Neural cell (in vitro differentiated cells): Measurements from ENCODE around the gene GAB2. TPM values are rescaled to one million over a fixed set of nuclear protein-coding genes. Genes with fewer than 3 reads are reported as not detected.

Experiments used
- H2AFZ ChIP-seq: fragments of 200-600, 300-800 bp; sonication (generic), shearing (Covaris generic); 2 replicates; pipeline ENCODE4 v1.6.0; 2014; ENCODE audit warnings: low read depth, mild to moderate bottlenecking, antibody characterized with exemption, low read length, moderate library complexity
- H3F3A ChIP-seq: fragments of 200-600 bp; shearing (Covaris generic); 2 replicates; pipeline ENCODE4 v1.6.1; 2016; ENCODE audit warnings: mild to moderate bottlenecking, moderate library complexity, mixed read lengths, antibody characterized with exemption, low read length; ENCODE audit not compliant: insufficient read depth, poor library complexity, severe bottlenecking
- H3K27ac ChIP-seq: fragments of 200-600, 300-800 bp; sonication (generic), shearing (Covaris generic); 2 replicates; pipeline ENCODE4 v1.5.1; 2014; ENCODE audit warnings: mild to moderate bottlenecking, low read length, moderate library complexity
- H3K27me3 ChIP-seq: fragments of 300-800, 200-600 bp; sonication (generic), shearing (Covaris generic); 2 replicates; pipeline ENCODE4 v1.6.0; 2014; ENCODE audit warnings: mild to moderate bottlenecking, low read depth, low read length, moderate library complexity; ENCODE audit not compliant: insufficient read depth
- H3K36me3 ChIP-seq: fragments of 300-800, 200-600 bp; sonication (generic), shearing (Covaris generic); 2 replicates; pipeline ENCODE4 v1.5.1; 2014; ENCODE audit warnings: mild to moderate bottlenecking, antibody characterized with exemption, low read length, moderate library complexity; ENCODE audit not compliant: insufficient read depth
- H3K4me2 ChIP-seq: fragments of 300-800, 200-600 bp; sonication (generic), shearing (Covaris generic); 2 replicates; pipeline ENCODE4 v1.6.0; 2014; ENCODE audit warnings: mild to moderate bottlenecking, low read length
- H3K4me3 ChIP-seq: fragments of 300-800, 200-600 bp; sonication (generic), shearing (Covaris generic); 2 replicates; pipeline ENCODE4 v1.5.1; 2014; ENCODE audit warnings: mild to moderate bottlenecking, low read length, moderate library complexity
- H3K79me2 ChIP-seq: fragments of 200-600 bp; shearing (Covaris generic); replicated peaks from 2 replicates; pipeline ENCODE4 v1.6.0; 2014; ENCODE audit warnings: mild to moderate bottlenecking, low read length, moderate library complexity; ENCODE audit not compliant: insufficient read depth
- H3K9ac ChIP-seq: fragments of 300-800, 200-600 bp; sonication (generic), shearing (Covaris generic); 2 replicates; pipeline ENCODE4 v1.6.1; 2016; ENCODE audit warnings: mild to moderate bottlenecking, low read length, mixed read lengths
- H3K9me2 ChIP-seq: fragments of 200-600 bp; shearing (Covaris generic); 2 replicates; pipeline ENCODE4 v1.6.1; 2016; ENCODE audit warnings: mild to moderate bottlenecking, low read length, mixed read lengths; ENCODE audit not compliant: insufficient read depth
- H3K9me3 ChIP-seq: fragments of 200-600, 300-800 bp; sonication (generic), shearing (Covaris generic); 2 replicates; pipeline ENCODE4 v1.6.1; 2016; ENCODE audit warnings: mild to moderate bottlenecking, mixed run types, low read length, moderate library complexity, mixed read lengths
- H4K20me1 ChIP-seq: fragments of 200-600 bp; shearing (Covaris generic); 2 replicates; pipeline ENCODE4 v1.6.1; 2016; ENCODE audit warnings: mild to moderate bottlenecking, mixed run types; ENCODE audit not compliant: insufficient read depth
- CTCF ChIP-seq: fragments of 450-650 bp; IDR thresholded peaks from 2 replicates; pipeline ENCODE4 v1.5.1; 2014; ENCODE audit warnings: antibody characterized with exemption, mild to moderate bottlenecking, moderate library complexity; ENCODE audit not compliant: poor library complexity, severe bottlenecking
- EP300 ChIP-seq: fragments of 450-650 bp; conservative IDR thresholded peaks from 2 replicates; pipeline ENCODE4 v1.6.1; 2014; ENCODE audit warnings: antibody characterized with exemption, mild to moderate bottlenecking, moderate library complexity; ENCODE audit not compliant: poor library complexity, severe bottlenecking
- EZH2 ChIP-seq: fragments of 200-600, 300-800 bp; shearing (Covaris generic), sonication (generic); IDR thresholded peaks from 2 replicates; pipeline ENCODE4 v1.6.1; 2014; ENCODE audit warnings: antibody characterized with exemption, low read length, borderline replicate concordance, mild to moderate bottlenecking; ENCODE audit not compliant: insufficient read depth, poor library complexity, severe bottlenecking
- MXI1 ChIP-seq: fragments of 450-650 bp; conservative IDR thresholded peaks from 2 replicates; pipeline ENCODE4 v1.6.1; 2014; ENCODE audit warnings: antibody characterized with exemption, mild to moderate bottlenecking; ENCODE audit not compliant: poor library complexity, severe bottlenecking
- POLR2AphosphoS5 ChIP-seq: IDR thresholded peaks from 2 replicates; pipeline ENCODE4 v1.6.1; 2012
- RAD21 ChIP-seq: fragments of 450-650 bp; conservative IDR thresholded peaks from 2 replicates; pipeline ENCODE4 v1.6.1; 2014; ENCODE audit warnings: antibody characterized with exemption, mild to moderate bottlenecking, moderate library complexity
- REST ChIP-seq: IDR thresholded peaks from 2 replicates; pipeline ENCODE4 v1.6.1; 2012; ENCODE audit warnings: borderline replicate concordance
- SMC3 ChIP-seq: fragments of 450-650 bp; conservative IDR thresholded peaks from 2 replicates; pipeline ENCODE4 v1.6.1; 2014; ENCODE audit warnings: antibody characterized with exemption, mild to moderate bottlenecking, moderate library complexity; ENCODE audit not compliant: poor library complexity
- TAF1 ChIP-seq: IDR thresholded peaks from 2 replicates; pipeline ENCODE4 v1.6.1; 2012; ENCODE audit warnings: low read depth
- polyA plus RNA-seq: library from polyadenylated mRNA; depleted of rRNA; stranded (reverse); fragments of >200 nt; gene quantifications from 2 replicates; pipeline ENCODE4 v1.2.3, GENCODE V29; 2014

Gene GAB2
- polyA plus RNA-seq, 1 donor from 2014 or later = 21.9 TPM

GRCh38 chr11:78230161-78230877 lies 187.3 kb downstream of the GAB2 start:
- Histone ChIP-seq H3K79me2 (no peaks in the 10 kb centered on the region), H3F3A (no peaks in the 10 kb centered on the region), H3K36me3 (no peaks in the 10 kb centered on the region), H3K9ac (no peak overlapping the region), H3K4me2 (no peak overlapping the region), H3K9me3 (no peaks in the 10 kb centered on the region), H3K27ac (no peak overlapping the region), H3K27me3 (no peaks in the 10 kb centered on the region), H4K20me1 (no peaks in the 10 kb centered on the region), H2AFZ (no peak overlapping the region), H3K4me3 (no peak overlapping the region), H3K9me2 (no peaks in the 10 kb centered on the region)
- TF ChIP-seq CTCF (no peak), TAF1 (no peak), POLR2AphosphoS5 (no peak), EP300 (no peak), SMC3 (no peak), MXI1 (no peak), EZH2 (no peak), REST (no peak), RAD21 (no peak)

- H3F3A ChIP-seq = no peaks in the 10 kb centered on the region
- no peak overlapping the region for H3K4me3 ChIP-seq
- H3K9me2 ChIP-seq = no peaks in the 10 kb centered on the region
- TF ChIP-seq CTCF (no peak), POLR2AphosphoS5 (no peak), RAD21 (no peak), REST (no peak), MXI1 (no peak), EP300 (no peak), TAF1 (no peak), SMC3 (no peak), EZH2 (no peak)
- no peaks in the 10 kb centered on the region for H4K20me1 ChIP-seq
- H3K79me2 ChIP-seq = no peaks in the 10 kb centered on the region
- H3K36me3 ChIP-seq = peaks cover 6% of the 10 kb centered on the region
- H3K9me3 ChIP-seq = no peaks in the 10 kb centered on the region
- H2AFZ ChIP-seq = no peak overlapping the region
- H3K27me3 ChIP-seq = no peaks in the 10 kb centered on the region
- H3K27ac ChIP-seq = no peak overlapping the region
- H3K9ac ChIP-seq = no peak overlapping the region
- H3K4me2 ChIP-seq = no peak overlapping the region
Measured at GRCh38 chr11:78229106-78229505, 188.5 kb downstream of the GAB2 start.
